T-helper 9 cell (primary cell): ENCODE results near the gene MAML3.
A peak's percentile ranks its signal among the peaks of the same experiment; 100 is the strongest.

Experiments
- DNase-seq: peaks from one replicate; pipeline ENCODE4 v3.0.0-alpha.2; 2020

MAML3 gene

GRCh38 chr4:140154572-140154891, 548 bp upstream of the MAML3 start:
- no peak for DNase-seq

GRCh38 chr4:140153419-140153717, 616 bp downstream of the MAML3 start:
- DNase-seq = no peak

- peak; percentile 31 for DNase-seq
Observed at GRCh38 chr4:140152751-140153418, 1.1 kb downstream of the MAML3 start.

GRCh38 chr4:140152013-140152703, 1.8 kb downstream of the MAML3 start:
- DNase-seq = peak; percentile 66

- DNase-seq = peak; percentile 40
Observed at GRCh38 chr4:140151699-140152012, 2.3 kb downstream of the MAML3 start.

- peak; percentile 56 for DNase-seq
Observed at GRCh38 chr4:140150886-140151698, 2.9 kb downstream of the MAML3 start.

GRCh38 chr4:140150636-140150885, 3.4 kb downstream of the MAML3 start:
- no peak for DNase-seq

GRCh38 chr4:140149846-140150635, 3.9 kb downstream of the MAML3 start:
- DNase-seq = peak; percentile 53

GRCh38 chr4:140144050-140144449, 9.9 kb downstream of the MAML3 start:
- DNase-seq = no peak

GRCh38 chr4:140141210-140141835, 12.7 kb downstream of the MAML3 start:
- no peak for DNase-seq

GRCh38 chr4:140140566-140140965, 13.4 kb downstream of the MAML3 start:
- no peak for DNase-seq

GRCh38 chr4:140138428-140138827, 15.6 kb downstream of the MAML3 start:
- DNase-seq = no peak

- no peak for DNase-seq
Observed at GRCh38 chr4:140137671-140138070, 16.3 kb downstream of the MAML3 start.

- DNase-seq = no peak
Observed at GRCh38 chr4:140136509-140136908, 17.5 kb downstream of the MAML3 start.

- no peak for DNase-seq
Observed at GRCh38 chr4:140135529-140136088, 18.4 kb downstream of the MAML3 start.

GRCh38 chr4:140134746-140135425, 19.1 kb downstream of the MAML3 start:
- DNase-seq = no peak

GRCh38 chr4:140133576-140133975, 20.4 kb downstream of the MAML3 start:
- DNase-seq = no peak

GRCh38 chr4:140131675-140132229, 22.2 kb downstream of the MAML3 start:
- no peak for DNase-seq

- no peak for DNase-seq
Observed at GRCh38 chr4:140130677-140131076, 23.3 kb downstream of the MAML3 start.

GRCh38 chr4:140127422-140127821, 26.6 kb downstream of the MAML3 start:
- no peak for DNase-seq

- no peak for DNase-seq
Observed at GRCh38 chr4:140126261-140126660, 27.7 kb downstream of the MAML3 start.

- no peak for DNase-seq
Observed at GRCh38 chr4:140125374-140125773, 28.6 kb downstream of the MAML3 start.
